MM.1S (cell line): ENCODE results near the gene CREB3L2.

Source experiments
- DNase-seq: peaks from one replicate; pipeline ENCODE4 v3.0.0-alpha.2; 2015
- H2AFZ ChIP-seq: fragments of 300-600 bp; sonication (generic); 2 replicates; pipeline ENCODE4 v1.6.0; 2016; ENCODE audit warnings: antibody characterized with exemption, low read length
- H3F3A ChIP-seq: fragments of 300-600 bp; sonication (generic); 2 replicates; pipeline ENCODE4 v1.6.1; 2016; ENCODE audit warnings: mild to moderate bottlenecking, antibody characterized with exemption, low read length, moderate library complexity, mixed read lengths; ENCODE audit not compliant: insufficient read depth
- H3K27ac ChIP-seq: fragments of 300-600 bp; sonication (generic); 2 replicates; pipeline ENCODE4 v1.5.1; 2016; ENCODE audit warnings: mild to moderate bottlenecking, low read length
- H3K27me3 ChIP-seq: fragments of 300-600 bp; sonication (generic); replicated peaks from 2 replicates; pipeline ENCODE4 v1.6.0; 2016; ENCODE audit warnings: low read length; ENCODE audit not compliant: insufficient read depth
- H3K36me3 ChIP-seq: fragments of 300-600 bp; sonication (generic); replicated peaks from 2 replicates; pipeline ENCODE4 v1.6.1; 2016; ENCODE audit warnings: mild to moderate bottlenecking, low read length, mixed read lengths; ENCODE audit not compliant: insufficient read depth
- H3K4me1 ChIP-seq: fragments of 300-600 bp; sonication (generic); 2 replicates; pipeline ENCODE4 v1.6.1; 2016; ENCODE audit warnings: low read length, mixed read lengths
- H3K4me2 ChIP-seq: fragments of 300-600 bp; sonication (generic); 2 replicates; pipeline ENCODE4 v1.6.0; 2016; ENCODE audit warnings: low read depth, low read length
- H3K4me3 ChIP-seq: fragments of 300-600 bp; sonication (generic); 2 replicates; pipeline ENCODE4 v1.5.1; 2016; ENCODE audit warnings: low read length, mixed read lengths
- H3K79me2 ChIP-seq: fragments of 300-600 bp; sonication (generic); 2 replicates; pipeline ENCODE4 v1.6.1; 2016; ENCODE audit warnings: mixed run types, low read length, mixed read lengths
- H3K9ac ChIP-seq: fragments of 300-600 bp; sonication (generic); 2 replicates; pipeline ENCODE4 v1.6.1; 2016; ENCODE audit warnings: low read length, mixed read lengths
- H3K9me2 ChIP-seq: fragments of 300-600 bp; sonication (generic); replicated peaks from 2 replicates; pipeline ENCODE4 v1.6.1; 2016; ENCODE audit warnings: mild to moderate bottlenecking, low read length, mixed read lengths; ENCODE audit not compliant: insufficient read depth
- H3K9me3 ChIP-seq: fragments of 300-600 bp; sonication (generic); replicated peaks from 2 replicates; pipeline ENCODE4 v1.6.1; 2016; ENCODE audit warnings: mild to moderate bottlenecking, low read length, mixed read lengths; ENCODE audit not compliant: insufficient read depth
- H4K20me1 ChIP-seq: fragments of 300-600 bp; sonication (generic); 2 replicates; pipeline ENCODE4 v1.6.1; 2016; ENCODE audit warnings: mild to moderate bottlenecking, low read length, moderate library complexity, mixed read lengths; ENCODE audit not compliant: insufficient read depth
- CTCF ChIP-seq: fragments of 300-600 bp; sonication (generic); IDR thresholded peaks from 2 replicates; pipeline ENCODE4 v1.5.1; 2016; ENCODE audit warnings: antibody characterized with exemption, low read length, mixed read lengths
- EZH2 ChIP-seq: fragments of 300-600 bp; sonication (generic); optimal IDR thresholded peaks from 2 replicates; pipeline ENCODE3; 2017; ENCODE audit warnings: low read depth, mild to moderate bottlenecking, antibody characterized with exemption, low read length, mixed read lengths
- EZH2phosphoT487 ChIP-seq: fragments of 300-600 bp; sonication (generic); IDR thresholded peaks from 2 replicates; pipeline ENCODE4 v1.6.1; 2018; ENCODE audit warnings: antibody characterized with exemption, low read length

CREB3L2 gene

GRCh38 chr7:137878333-137878961, 123.4 kb downstream of the CREB3L2 start:
- Histone ChIP-seq H3K9me3 (no peaks in the 10 kb centered on the region), H3K9me2 (no peaks in the 10 kb centered on the region), H3K36me3 (peaks cover 12% of the 10 kb centered on the region; the same call in 1 of the 2 replicates), H2AFZ (no peak overlapping the region), H3K9ac (no peak overlapping the region), H3K4me1 (no peaks in the 10 kb centered on the region), H3F3A (no peaks in the 10 kb centered on the region), H3K79me2 (no peaks in the 10 kb centered on the region), H3K27me3 (no peaks in the 10 kb centered on the region), H3K27ac (no peak overlapping the region), H3K4me2 (no peak overlapping the region), H3K4me3 (no peak overlapping the region), H4K20me1 (no peaks in the 10 kb centered on the region)
- TF ChIP-seq EZH2, result no peak
- TF ChIP-seq CTCF, result no peak
- TF ChIP-seq EZH2phosphoT487, result no peak
- no peak for DNase-seq

GRCh38 chr7:137877027-137877675, 124.7 kb downstream of the CREB3L2 start:
- no peaks in the 10 kb centered on the region for H3K9me2 ChIP-seq
- H3K36me3 ChIP-seq, result peaks cover 8% of the 10 kb centered on the region; the same call in 1 of the 2 replicates
- no peaks in the 10 kb centered on the region for H3K9me3 ChIP-seq
- no peak overlapping the region for H3K9ac ChIP-seq
- no peak overlapping the region for H2AFZ ChIP-seq
- H3K4me1 ChIP-seq, result no peaks in the 10 kb centered on the region
- no peaks in the 10 kb centered on the region for H4K20me1 ChIP-seq
- no peak overlapping the region for H3K4me3 ChIP-seq
- no peak overlapping the region for H3K27ac ChIP-seq
- TF ChIP-seq EZH2 (no peak), EZH2phosphoT487 (no peak), CTCF (no peak)
- DNase-seq, result no peak
- no peaks in the 10 kb centered on the region for H3K27me3 ChIP-seq
- no peaks in the 10 kb centered on the region for H3F3A ChIP-seq
- no peak overlapping the region for H3K4me2 ChIP-seq
- H3K79me2 ChIP-seq, result no peaks in the 10 kb centered on the region

- no peak overlapping the region for H3K9ac ChIP-seq
- no peak overlapping the region for H3K27ac ChIP-seq
- no peak overlapping the region for H3K4me2 ChIP-seq
- DNase-seq, result no peak
- H3K79me2 ChIP-seq, result no peaks in the 10 kb centered on the region
- no peaks in the 10 kb centered on the region for H3K27me3 ChIP-seq
- H4K20me1 ChIP-seq, result no peaks in the 10 kb centered on the region
- H3K36me3 ChIP-seq, result no peaks in the 10 kb centered on the region
- no peaks in the 10 kb centered on the region for H3K4me1 ChIP-seq
- no peaks in the 10 kb centered on the region for H3K9me3 ChIP-seq
- no peaks in the 10 kb centered on the region for H3F3A ChIP-seq
- no peak for TF ChIP-seq EZH2
- TF ChIP-seq CTCF, result no peak
- TF ChIP-seq EZH2phosphoT487, result no peak
- H3K4me3 ChIP-seq, result no peak overlapping the region
- H2AFZ ChIP-seq, result no peak overlapping the region
- no peaks in the 10 kb centered on the region for H3K9me2 ChIP-seq
Measured at GRCh38 chr7:137875746-137876145, 126.1 kb downstream of the CREB3L2 start.
